Stimulated activated CD8-positive, alpha-beta memory T cell treated with anti-CD3 and anti-CD28 coated beads, Interleukin-15, amount 100 ng/mL, for 24 hours (primary cell): ENCODE data around the gene PGM2L1.

Experiments used
- DNase-seq: peaks from one replicate; pipeline ENCODE4 v3.0.0-alpha.2; 2020; ENCODE audit warnings: low read depth

PGM2L1 gene

DNA sequence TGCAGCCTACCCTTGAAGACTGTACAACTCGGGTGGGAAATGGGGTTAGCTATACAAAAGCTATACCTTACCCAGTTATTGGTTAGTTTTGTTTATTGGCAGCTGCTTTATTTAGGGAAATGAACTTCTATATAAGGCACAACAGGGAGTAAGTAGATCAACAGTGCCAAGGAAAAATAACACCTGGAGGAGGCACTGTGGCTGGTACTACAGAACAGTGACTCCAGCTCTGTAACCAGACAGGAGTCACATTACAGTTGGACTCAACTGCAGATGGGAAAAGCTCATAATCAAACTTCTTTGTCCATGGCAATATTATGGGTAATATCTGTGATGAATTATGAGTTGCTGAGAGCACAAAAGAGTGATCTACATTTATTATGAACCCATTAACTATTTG, 100.7 kb downstream of the PGM2L1 start:
- no peak for DNase-seq

DNA sequence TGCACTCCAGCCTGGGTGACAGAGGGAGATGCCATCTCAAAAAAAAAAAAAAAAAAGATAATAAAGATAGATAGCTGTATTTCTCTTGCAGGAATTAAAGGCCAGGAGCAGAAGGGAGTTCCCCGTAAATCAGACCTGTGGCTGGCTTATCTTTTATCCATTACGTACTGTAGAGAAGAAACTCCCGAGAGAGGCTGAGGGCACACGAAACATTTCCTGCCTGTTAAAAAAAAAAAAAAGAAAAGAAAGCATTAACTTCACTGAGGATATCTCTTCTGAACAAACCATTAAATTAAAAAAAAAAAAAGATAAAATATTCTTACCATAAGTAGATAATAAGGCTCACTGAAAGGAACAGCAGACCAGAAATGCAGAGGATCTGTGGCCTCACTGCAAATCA, 109.3 kb downstream of the PGM2L1 start:
- DNase-seq: no peak

DNA sequence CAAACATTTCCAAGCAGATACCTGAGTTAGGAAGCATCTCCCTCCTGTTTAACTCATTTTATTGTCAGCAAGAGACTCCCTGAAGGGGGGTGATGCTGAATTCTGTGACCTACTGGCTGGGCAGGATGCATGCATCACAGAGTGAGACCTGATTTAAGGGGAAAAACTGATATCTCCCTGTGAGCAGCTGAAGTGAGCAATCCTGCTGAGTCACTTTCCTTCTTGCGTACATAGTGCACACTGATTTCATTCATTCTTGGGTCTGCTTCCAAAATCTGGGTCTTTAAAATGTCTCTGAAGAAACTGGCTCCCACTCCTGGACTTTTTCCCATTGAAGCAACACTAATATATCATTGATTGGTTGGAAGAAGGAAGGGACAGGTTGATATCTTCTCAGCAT, 110.1 kb downstream of the PGM2L1 start:
- no peak for DNase-seq

DNA sequence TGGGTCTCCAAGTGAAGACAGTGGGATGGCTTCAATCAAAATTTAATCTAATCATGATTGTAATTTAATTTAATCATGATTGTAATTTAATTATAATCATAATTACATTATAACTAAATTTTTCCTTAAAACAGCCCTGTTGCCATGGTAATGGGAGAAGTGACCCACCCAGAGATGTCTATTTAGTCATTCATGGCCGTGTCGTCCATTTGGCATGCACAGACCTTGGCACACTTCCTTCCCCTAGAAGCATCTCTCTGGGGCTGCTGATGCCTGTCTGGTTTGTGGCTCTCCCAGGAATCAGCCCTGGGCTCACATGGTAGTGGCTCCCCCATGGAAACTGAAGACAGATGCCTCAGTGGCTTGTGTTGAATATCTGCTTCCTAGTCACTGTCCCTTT, 113.8 kb downstream of the PGM2L1 start:
- no peak for DNase-seq

GRCh38 chr11:74283580-74284180, 114.6 kb downstream of the PGM2L1 start:
- DNase-seq: no peak

GRCh38 chr11:74282914-74283371, 115.3 kb downstream of the PGM2L1 start:
- DNase-seq: no peak

DNA sequence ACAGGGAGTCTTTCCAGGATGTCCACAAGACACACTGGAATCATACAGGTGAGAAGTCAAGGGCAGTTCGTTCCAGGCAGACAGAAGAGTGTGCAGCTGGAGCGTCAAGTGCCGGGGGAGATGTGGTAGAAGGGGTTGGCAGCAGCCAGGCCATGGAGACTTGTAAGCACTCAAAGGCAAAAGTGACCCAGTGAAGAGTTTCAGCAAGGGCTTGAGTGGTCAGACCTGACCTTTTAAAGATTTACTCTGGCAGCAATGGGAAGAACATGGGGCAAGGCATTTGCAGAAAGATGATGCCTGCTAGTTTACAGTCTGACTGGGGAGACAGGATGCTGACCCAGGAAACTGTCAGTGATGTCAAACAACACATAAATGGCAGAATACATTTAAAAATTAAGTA, 115.8 kb downstream of the PGM2L1 start:
- DNase-seq: no peak

DNA sequence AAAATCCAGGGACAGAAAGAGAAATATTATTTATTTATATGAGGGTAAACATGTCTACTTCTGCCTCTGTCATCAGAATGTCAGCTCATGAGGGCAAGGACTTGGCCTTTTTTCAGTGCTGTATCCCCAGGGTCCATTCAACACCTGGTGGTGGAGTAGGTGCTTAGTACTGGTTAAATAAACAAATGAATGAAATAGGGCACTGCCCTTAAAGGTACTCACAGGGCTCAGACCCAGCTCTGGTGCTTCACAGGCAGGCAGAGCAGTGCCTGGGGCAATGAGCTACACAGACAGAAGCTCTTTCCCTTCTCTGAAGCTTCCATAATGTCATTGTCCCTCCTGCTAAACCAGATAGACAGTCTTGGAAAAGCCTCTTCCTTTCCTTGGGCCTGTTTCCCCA, 117.7 kb downstream of the PGM2L1 start:
- DNase-seq: no peak
